ENCODE measurements around the gene RRP8.

RRP8 gene

GRCh38 chr11:6630632-6631291 lies 27.3 kb upstream of the RRP8 start:
- Histone ChIP-seq H3K4me2 (ENCODE audit: low read depth, low read length, poor library complexity, severe bottlenecking) (no peak overlapping the region), H3K9ac (ENCODE audit: low read length) (no peak overlapping the region), H3K4me3 (ENCODE audit: insufficient read depth, low read length, poor library complexity, severe bottlenecking) (no peak overlapping the region), H3K36me3 (ENCODE audit: low read length) (no peaks in the 10 kb centered on the region), H3K9me2 (replicated peaks; ENCODE audit: insufficient read depth, low read length) (no peaks in the 10 kb centered on the region), H3K27me3 (ENCODE audit: low read length) (no peaks in the 10 kb centered on the region), H3K27ac (ENCODE audit: low read depth, low read length) (no peak overlapping the region), H3F3A (ENCODE audit: insufficient read depth) (no peaks in the 10 kb centered on the region), H2AFZ (ENCODE audit: low read depth, low read length, severe bottlenecking) (no peak overlapping the region), H3K9me3 (ENCODE audit: insufficient read depth, low read length) (no peaks in the 10 kb centered on the region), H4K20me1 (ENCODE audit: low read depth, low read length) (no peaks in the 10 kb centered on the region), H3K79me2 (ENCODE audit: insufficient read depth, low read length) (no peaks in the 10 kb centered on the region)
- TF ChIP-seq CTCF (IDR thresholded peaks at IDR 0.05; ENCODE audit: insufficient read depth, low read length, poor library complexity, severe bottlenecking) (no peak), EZH2phosphoT487 (conservative IDR thresholded peaks at IDR 0.05; ENCODE audit: low read length) (no peak)

DNA sequence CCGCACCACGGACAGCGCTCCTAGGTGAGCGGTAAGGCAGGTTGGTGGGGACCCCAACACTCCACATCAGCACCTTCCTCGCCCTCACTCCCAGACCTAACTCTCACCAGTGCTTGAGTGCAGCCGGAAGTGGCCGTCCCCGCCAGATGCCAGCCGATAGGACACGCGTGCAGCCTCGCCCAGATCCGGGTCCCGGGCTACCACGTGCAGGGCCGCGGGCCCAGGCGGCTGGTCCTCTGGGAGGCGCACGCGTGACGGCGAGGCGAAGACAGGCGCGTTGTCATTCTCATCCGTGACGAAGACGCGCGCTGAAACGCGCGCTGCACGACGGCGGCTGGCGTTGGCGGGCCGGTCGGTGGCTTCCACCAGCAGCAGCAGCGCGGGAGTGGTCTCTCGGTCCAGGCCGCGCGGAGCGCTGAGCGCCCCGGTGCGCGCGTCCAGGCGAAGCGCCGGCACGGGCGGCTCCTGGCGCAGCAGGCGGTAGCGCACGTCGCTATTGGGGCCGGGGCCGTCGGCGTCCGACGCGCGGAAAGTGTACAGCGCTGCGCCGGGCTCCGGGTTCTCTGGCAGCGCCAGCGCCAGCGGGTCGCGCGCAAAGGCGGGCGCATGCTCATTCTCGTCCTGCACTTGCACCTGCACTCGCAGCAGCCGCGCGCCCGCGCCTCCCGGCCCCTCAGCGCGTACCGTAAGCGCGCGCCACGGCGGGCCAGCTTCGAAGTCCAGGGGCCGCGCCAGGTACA lies 26.6 kb upstream of the RRP8 start:
- no peaks in the 10 kb centered on the region for H3K9me2 ChIP-seq (replicated peaks; ENCODE audit: insufficient read depth, low read length)
- H2AFZ ChIP-seq (ENCODE audit: low read depth, low read length, severe bottlenecking) = no peak overlapping the region
- no peaks in the 10 kb centered on the region for H3K27me3 ChIP-seq (ENCODE audit: low read length)
- H3K4me3 ChIP-seq (ENCODE audit: insufficient read depth, low read length, poor library complexity, severe bottlenecking) = no peak overlapping the region
- no peaks in the 10 kb centered on the region for H3K9me3 ChIP-seq (ENCODE audit: insufficient read depth, low read length)
- no peak overlapping the region for H3K4me2 ChIP-seq (ENCODE audit: low read depth, low read length, poor library complexity, severe bottlenecking)
- H3F3A ChIP-seq (ENCODE audit: insufficient read depth) = no peaks in the 10 kb centered on the region
- TF ChIP-seq EZH2phosphoT487 (conservative IDR thresholded peaks at IDR 0.05; ENCODE audit: low read length) = no peak
- TF ChIP-seq CTCF (IDR thresholded peaks at IDR 0.05; ENCODE audit: insufficient read depth, low read length, poor library complexity, severe bottlenecking) = no peak
- no peaks in the 10 kb centered on the region for H3K36me3 ChIP-seq (ENCODE audit: low read length)
- no peak overlapping the region for H3K27ac ChIP-seq (ENCODE audit: low read depth, low read length)
- no peaks in the 10 kb centered on the region for H3K79me2 ChIP-seq (ENCODE audit: insufficient read depth, low read length)
- no peaks in the 10 kb centered on the region for H4K20me1 ChIP-seq (ENCODE audit: low read depth, low read length)
- no peak overlapping the region for H3K9ac ChIP-seq (ENCODE audit: low read length)

GRCh38 chr11:6629573-6629891 lies 26.1 kb upstream of the RRP8 start:
- Histone ChIP-seq H3K36me3 (ENCODE audit: low read length) (no peaks in the 10 kb centered on the region), H2AFZ (ENCODE audit: low read depth, low read length, severe bottlenecking) (no peak overlapping the region), H3K9me2 (replicated peaks; ENCODE audit: insufficient read depth, low read length) (no peaks in the 10 kb centered on the region), H3K4me2 (ENCODE audit: low read depth, low read length, poor library complexity, severe bottlenecking) (no peak overlapping the region), H4K20me1 (ENCODE audit: low read depth, low read length) (no peaks in the 10 kb centered on the region), H3K27ac (ENCODE audit: low read depth, low read length) (no peak overlapping the region), H3K79me2 (ENCODE audit: insufficient read depth, low read length) (no peaks in the 10 kb centered on the region), H3F3A (ENCODE audit: insufficient read depth) (no peaks in the 10 kb centered on the region), H3K4me3 (ENCODE audit: insufficient read depth, low read length, poor library complexity, severe bottlenecking) (no peak overlapping the region), H3K9ac (ENCODE audit: low read length) (no peak overlapping the region), H3K9me3 (ENCODE audit: insufficient read depth, low read length) (no peaks in the 10 kb centered on the region), H3K27me3 (ENCODE audit: low read length) (no peaks in the 10 kb centered on the region)
- TF ChIP-seq EZH2phosphoT487 (conservative IDR thresholded peaks at IDR 0.05; ENCODE audit: low read length) (no peak), CTCF (IDR thresholded peaks at IDR 0.05; ENCODE audit: insufficient read depth, low read length, poor library complexity, severe bottlenecking) (no peak)

All from SU-DHL-6 (cell line).